ENCODE results near the gene QRFP. TPM values are rescaled to one million over a fixed set of nuclear protein-coding genes. Genes with fewer than 3 reads are reported as not detected.

QRFP gene
- total RNA-seq, 6 experiments from 2014 or later = not detected

- Mint-ChIP-seq H3K36me3 (ENCODE audit: low read depth) (peaks cover 22% of the 10 kb centered on the region), H3K9me3 (no peaks in the 10 kb centered on the region), H3K4me3 (no peak overlapping the region), H3K4me1 (ENCODE audit: low read depth) (no peaks in the 10 kb centered on the region), H3K27me3 (ENCODE audit: insufficient read depth) (no peaks in the 10 kb centered on the region; the same call in none of the 2 replicates), H3K27ac (no peak overlapping the region)
- TF ChIP-seq CTCF (IDR thresholded peaks at IDR 0.05) = no peak
- no peak for DNase-seq
These were observed 19.3 kb downstream of the QRFP start for GRCh38 chr9:130877300-130877699.

GRCh38 chr9:130874783-130875182 is 21.8 kb downstream of the QRFP start:
- TF ChIP-seq CTCF (IDR thresholded peaks at IDR 0.05) = no peak
- H3K9me3 Mint-ChIP-seq = no peaks in the 10 kb centered on the region
- H3K27ac Mint-ChIP-seq = no peak overlapping the region
- H3K36me3 Mint-ChIP-seq (ENCODE audit: low read depth) = peaks cover 20% of the 10 kb centered on the region
- no peaks in the 10 kb centered on the region for H3K4me1 Mint-ChIP-seq (ENCODE audit: low read depth)
- no peak for DNase-seq
- H3K27me3 Mint-ChIP-seq (ENCODE audit: insufficient read depth) = peaks cover 1% of the 10 kb centered on the region
- H3K4me3 Mint-ChIP-seq = no peak overlapping the region

GRCh38 chr9:130873966-130874365 is 22.6 kb downstream of the QRFP start:
- peaks cover 20% of the 10 kb centered on the region for H3K36me3 Mint-ChIP-seq (ENCODE audit: low read depth)

GRCh38 chr9:130872912-130873503 is 23.6 kb downstream of the QRFP start:
- Mint-ChIP-seq H3K27ac (no peak overlapping the region), H3K36me3 (ENCODE audit: low read depth) (peaks cover 20% of the 10 kb centered on the region), H3K9me3 (no peaks in the 10 kb centered on the region), H3K4me1 (ENCODE audit: low read depth) (no peaks in the 10 kb centered on the region), H3K27me3 (ENCODE audit: insufficient read depth) (peaks cover 2% of the 10 kb centered on the region), H3K4me3 (no peak overlapping the region)
- no peak for DNase-seq
- no peak for TF ChIP-seq CTCF (IDR thresholded peaks at IDR 0.05)

More at GRCh38 chr9:130873966-130874365, 22.6 kb downstream of the QRFP start:
- Mint-ChIP-seq H3K9me3 (no peaks in the 10 kb centered on the region), H3K27ac (no peak overlapping the region), H3K4me1 (ENCODE audit: low read depth) (no peaks in the 10 kb centered on the region), H3K27me3 (ENCODE audit: insufficient read depth) (peaks cover 1% of the 10 kb centered on the region), H3K4me3 (no peak overlapping the region)
- TF ChIP-seq CTCF (IDR thresholded peaks at IDR 0.05) = no peak
- DNase-seq = no peak

- no peak for DNase-seq
- Mint-ChIP-seq H3K27ac (no peak overlapping the region), H3K4me1 (ENCODE audit: low read depth) (no peaks in the 10 kb centered on the region), H3K36me3 (ENCODE audit: low read depth) (peaks cover 20% of the 10 kb centered on the region), H3K4me3 (no peak overlapping the region), H3K27me3 (ENCODE audit: insufficient read depth) (peaks cover 3% of the 10 kb centered on the region), H3K9me3 (no peaks in the 10 kb centered on the region)
- no peak for TF ChIP-seq CTCF (IDR thresholded peaks at IDR 0.05)
These were observed 24.1 kb downstream of the QRFP start for GRCh38 chr9:130872508-130872907.
